Measurements from ENCODE around the gene CEACAM20.
"Not testable (repeated sequence)": the region's sequence is repeated elsewhere in the genome, so short reads cannot be mapped to it uniquely, and the experiment has no call there.

Gene CEACAM20

GRCh38 chr19:44468730-44469129 lies 60.7 kb downstream of the CEACAM20 start:
- DNase-seq, result not testable (repeated sequence)

- not testable (repeated sequence) for DNase-seq
Measured at GRCh38 chr19:44462600-44463286, 66.7 kb downstream of the CEACAM20 start.

Measured in femur (tissue), 1 donor.